GM19351 (cell line): ENCODE measurements around the gene FRG2C.
"Not testable (repeated sequence)": the region's sequence is repeated elsewhere in the genome, so short reads cannot be mapped to it uniquely, and the experiment has no call there.

Experiments
- ATAC-seq: cut with Tn5 transposase; IDR thresholded peaks from one replicate; pipeline ENCODE4 v1.9.1; 2021; ENCODE audit warnings: mild to moderate bottlenecking, moderate library complexity; ENCODE audit not compliant: unreplicated experiment

FRG2C gene

DNA sequence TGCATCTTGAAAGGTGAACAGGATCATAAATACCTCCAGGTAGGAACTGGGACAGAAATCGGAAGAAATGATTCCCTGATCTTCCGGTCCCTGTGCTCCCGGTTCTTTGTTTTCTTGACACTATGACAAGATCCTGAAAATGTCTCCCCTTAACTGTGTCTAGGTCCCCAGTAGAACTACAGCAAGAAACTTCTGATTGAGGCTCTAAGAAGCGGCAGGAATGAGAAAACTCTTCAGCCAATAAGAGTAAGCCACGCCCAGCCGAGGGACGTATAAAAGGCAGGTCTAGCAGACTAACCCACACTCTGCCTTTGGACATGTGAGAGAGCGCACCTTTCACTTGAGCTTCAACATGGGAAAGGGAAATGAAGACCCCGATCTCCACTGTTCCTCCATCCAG lies at the start of gene FRG2C:
Gene FRG2C, plus strand, starts transcription at position 301 of the 400 bp plus-strand sequence. Its CDS starts 52 bp downstream, at position 353.
- not testable (repeated sequence) for ATAC-seq

DNA sequence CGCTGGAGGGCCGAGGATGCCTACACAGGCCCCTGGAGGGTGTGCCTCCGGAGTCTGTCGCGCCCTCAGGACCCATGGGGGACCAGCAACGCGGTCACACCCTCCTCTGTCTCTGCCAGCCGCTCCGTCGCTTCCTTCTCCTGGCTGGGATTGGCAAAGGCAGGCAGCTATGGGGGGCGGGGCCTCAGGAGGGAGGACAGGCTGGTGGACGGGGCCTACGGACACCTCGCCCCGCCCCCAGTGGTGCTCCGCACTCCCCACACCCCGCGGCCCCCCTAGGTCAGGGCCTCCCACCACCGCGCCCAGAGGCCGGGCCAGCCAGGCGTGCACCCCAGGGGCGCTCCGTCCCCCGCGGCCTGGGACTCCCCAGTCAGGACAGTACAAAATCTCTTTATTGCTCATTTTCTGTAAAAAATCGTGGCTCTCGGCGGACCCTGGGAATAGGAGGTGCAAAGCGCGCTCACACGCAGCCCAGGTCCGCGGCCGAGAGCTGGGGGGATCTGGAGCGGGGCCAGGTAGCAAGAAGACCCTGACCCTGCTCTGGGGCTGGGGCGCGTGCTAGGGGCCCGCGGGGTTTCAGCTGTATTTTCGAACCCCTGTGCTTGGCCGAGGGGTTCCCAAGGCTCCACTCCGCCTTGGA lies 45.3 kb upstream of the FRG2C start:
- ATAC-seq = not testable (repeated sequence)

- not testable (repeated sequence) for ATAC-seq
Observed at GRCh38 chr3:75619481-75620031, 44.6 kb upstream of the FRG2C start.

DNA sequence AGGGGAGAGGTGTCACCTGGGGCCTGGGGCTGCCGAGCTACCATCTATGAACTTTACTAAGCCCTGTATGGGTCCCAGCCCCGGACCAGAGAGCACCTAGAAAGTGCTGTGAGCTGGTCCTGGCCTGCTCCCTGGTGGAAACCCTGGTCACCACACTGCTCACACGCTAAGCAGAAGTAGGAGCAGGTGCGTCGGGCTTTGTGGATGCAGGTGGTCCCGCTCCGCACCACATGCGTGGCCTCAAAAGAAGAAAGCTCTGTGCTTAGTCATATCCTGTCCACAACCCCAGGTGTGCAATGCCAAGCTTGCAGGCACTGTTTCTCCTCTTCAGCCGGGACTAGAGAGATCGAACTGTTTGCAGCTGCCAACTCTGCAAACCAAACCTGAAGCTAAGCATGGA lies 42.4 kb upstream of the FRG2C start:
- not testable (repeated sequence) for ATAC-seq

DNA sequence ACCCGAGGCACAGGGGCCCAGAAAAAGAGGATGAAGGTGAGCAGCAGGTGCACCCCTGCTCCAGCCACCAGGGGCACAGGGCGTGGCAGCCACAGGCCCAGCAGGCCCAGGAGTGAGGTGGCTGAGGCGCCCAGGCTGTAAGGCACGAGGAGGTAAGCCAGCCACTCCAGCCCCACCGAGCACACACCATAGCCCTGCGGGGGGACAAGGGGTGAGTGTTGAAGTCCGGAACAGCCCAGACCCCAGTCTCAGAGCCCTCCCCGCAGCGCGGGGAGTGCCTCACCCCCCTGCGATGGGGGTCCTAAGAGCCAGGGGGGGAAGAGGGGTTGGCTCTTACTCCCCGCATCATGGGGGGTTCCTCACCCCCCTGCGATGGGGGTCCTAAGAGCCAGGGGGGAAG lies 40.5 kb upstream of the FRG2C start:
- ATAC-seq = not testable (repeated sequence)

- not testable (repeated sequence) for ATAC-seq
Observed at GRCh38 chr3:75630887-75631535, 33.1 kb upstream of the FRG2C start.

DNA sequence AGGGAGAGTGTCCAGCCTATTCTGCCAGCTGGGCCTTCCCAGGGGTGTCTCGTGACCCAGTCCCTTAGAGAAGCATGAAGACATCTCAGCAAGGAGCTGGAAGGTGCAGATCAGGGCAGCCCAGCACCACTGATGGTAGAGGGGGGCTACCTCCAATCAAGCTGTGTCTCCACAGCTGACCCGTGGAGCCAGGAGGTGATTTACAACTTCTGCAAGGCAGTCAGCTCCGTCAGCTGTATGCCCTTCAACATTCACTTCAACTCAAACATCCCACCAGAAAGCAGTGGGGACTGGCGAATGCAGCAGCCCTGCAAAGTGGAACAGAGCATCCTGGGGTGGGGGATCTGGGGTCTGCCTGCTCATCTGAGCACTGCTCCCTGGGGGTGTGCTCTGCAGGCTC lies 32.6 kb upstream of the FRG2C start:
- no peak for ATAC-seq

DNA sequence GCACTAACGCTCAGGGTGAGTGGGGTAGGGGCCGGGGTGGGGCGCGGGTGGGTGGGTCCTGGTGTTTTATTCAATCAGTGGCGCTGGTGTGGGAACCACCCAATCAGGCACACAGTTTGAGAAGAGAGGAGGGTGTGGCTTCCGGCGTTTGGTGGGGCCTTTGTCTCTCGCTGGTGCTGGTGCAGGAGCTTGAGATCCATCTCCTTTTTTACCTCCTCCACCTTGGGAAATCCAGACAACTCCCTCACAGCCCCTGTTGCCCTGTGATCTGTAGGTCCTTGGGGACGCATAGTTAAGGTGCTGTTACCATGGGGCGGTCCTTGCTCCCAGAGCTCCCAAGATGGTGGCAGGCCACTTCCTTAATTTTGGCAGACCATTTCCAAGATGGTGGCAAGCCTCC lies 25.2 kb upstream of the FRG2C start:
- not testable (repeated sequence) for ATAC-seq

GRCh38 chr3:75641107-75641517 lies 23.0 kb upstream of the FRG2C start:
- not testable (repeated sequence) for ATAC-seq

DNA sequence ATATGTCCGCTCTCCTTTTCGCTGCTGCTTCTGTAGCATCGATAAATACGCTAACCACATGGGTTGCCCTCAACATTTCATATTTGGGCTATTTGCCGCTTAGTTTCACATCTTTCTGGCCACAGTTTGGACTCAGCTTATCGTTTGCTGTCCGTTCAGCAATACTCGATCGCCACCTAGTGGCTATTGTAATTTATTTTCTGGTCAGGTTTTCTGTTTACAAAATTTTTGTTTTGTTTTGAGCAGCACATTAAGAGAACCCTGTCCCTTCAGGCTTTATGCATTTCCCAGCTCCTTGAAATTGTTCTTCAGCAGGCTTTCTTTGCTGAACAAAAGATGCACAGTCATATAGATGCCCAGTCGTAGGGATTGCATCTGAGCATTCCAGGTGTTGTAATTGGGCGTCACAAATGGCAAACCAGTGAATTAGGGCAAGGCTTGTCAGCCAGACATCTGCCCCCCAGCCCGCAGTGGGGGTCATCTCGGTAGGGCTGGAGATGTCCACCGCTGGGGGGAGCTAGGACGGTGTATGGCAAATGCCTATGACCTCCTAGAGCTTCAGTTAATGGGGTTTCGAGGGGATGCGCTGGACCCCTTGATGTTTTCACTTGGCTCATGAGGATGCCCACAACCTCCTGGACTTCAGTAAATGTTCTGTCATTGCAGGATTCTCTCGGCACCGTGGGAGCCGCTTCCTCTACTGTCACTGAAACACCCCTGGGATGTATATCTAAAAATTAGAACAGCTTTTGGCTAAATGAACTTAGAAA lies 20.9 kb upstream of the FRG2C start:
- ATAC-seq = not testable (repeated sequence)

GRCh38 chr3:75645548-75645947 lies 18.6 kb upstream of the FRG2C start:
- not testable (repeated sequence) for ATAC-seq

DNA sequence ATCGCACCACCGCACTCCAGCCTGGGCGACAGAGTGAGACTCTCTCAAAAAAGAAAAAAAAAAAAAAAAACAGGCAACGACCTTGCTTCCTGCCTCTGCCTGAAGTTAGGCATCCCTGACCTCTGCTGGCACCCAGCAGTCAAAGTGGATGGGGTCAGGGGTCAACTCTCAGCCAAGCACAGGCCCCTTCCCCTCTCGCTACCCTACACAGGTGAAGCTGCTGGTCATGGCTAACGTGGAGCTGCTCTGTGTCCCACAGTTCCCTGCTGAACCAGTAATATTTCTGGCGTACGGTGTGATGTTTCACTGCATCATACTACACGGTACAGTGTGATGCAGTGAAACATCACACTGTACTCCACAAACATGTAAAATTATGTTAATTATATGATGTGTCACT lies 13.9 kb upstream of the FRG2C start:
- no peak for ATAC-seq

DNA sequence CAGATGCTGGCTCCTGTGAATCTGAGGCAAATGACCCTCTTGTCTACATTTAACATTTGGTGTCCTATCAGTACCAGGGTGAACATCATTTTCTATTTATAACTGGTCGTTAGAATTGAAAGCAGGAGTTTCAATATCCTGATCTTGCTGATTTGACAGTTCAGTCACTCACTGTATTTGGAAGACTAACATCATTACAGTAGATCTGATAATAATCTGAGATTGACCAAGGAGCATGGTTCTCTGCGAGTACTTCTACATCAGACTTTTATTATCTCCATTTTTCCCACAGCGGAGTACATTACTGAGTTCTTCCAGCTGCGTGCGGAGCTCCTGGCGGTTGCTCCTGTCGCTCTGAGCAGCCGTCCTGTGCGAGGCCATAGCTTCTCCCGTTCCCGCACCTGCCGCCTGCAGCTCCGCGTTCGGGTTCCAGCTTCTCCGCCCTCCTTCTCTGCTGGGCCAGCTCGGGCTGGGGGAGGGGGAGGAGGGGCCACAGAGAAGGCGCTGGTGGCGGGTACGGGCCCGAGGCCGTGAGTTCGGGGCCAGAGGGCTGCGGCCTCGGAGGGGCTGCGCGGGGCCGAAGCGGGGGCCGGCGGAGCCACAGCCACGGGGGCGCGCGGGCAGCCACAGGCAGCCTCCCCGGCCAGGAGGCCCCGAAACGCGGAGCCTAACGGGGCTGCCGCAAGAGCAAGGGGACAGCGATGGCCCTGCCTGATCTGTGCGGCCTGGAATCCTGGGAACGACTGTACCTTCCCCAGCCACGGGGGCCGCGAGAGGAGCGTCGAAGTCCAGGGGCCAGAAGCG lies 8.8 kb upstream of the FRG2C start:
- not testable (repeated sequence) for ATAC-seq

- ATAC-seq = not testable (repeated sequence)
Observed at GRCh38 chr3:75655956-75656355, 8.2 kb upstream of the FRG2C start.

DNA sequence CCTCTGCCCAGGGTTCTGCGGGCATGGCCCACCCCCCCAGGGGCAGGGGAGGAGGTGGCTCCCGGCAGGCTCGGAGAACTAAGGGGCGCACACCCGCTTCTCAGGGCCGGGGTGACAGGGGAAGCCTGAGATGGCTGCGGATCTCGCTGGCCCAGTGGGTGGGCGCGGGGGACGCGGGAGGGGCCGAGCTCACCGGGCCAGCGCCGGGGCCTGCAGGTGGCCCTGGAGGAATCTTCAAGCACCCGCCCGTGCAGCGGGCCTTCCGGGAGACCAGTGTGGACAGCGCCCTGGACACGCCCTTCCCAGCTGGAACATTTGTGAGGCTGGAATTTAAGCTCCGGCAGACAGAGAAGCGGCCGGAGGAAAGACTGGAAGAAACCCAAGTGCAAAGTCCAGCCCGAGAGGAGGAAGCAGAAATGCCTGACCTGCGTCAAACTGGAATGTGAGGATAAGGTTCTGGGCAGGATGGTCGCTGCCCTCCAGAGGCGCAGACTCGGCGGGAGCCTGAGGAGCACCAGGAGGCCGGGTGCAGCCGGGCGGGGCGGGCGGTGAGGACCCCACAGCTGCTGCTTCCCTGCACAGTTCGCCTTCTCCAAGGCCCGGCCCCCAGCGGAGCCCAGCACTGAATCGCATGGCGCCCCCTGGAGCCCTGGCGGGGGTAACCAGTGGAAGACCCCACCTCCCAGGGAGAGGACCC lies 5.6 kb upstream of the FRG2C start:
- ATAC-seq = not testable (repeated sequence)

GRCh38 chr3:75659108-75659433 lies 5.1 kb upstream of the FRG2C start:
- not testable (repeated sequence) for ATAC-seq

- not testable (repeated sequence) for ATAC-seq
Observed at GRCh38 chr3:75665626-75666025, 1.5 kb downstream of the FRG2C start.

- not testable (repeated sequence) for ATAC-seq
Observed at GRCh38 chr3:75667757-75668701, 3.9 kb downstream of the FRG2C start.

DNA sequence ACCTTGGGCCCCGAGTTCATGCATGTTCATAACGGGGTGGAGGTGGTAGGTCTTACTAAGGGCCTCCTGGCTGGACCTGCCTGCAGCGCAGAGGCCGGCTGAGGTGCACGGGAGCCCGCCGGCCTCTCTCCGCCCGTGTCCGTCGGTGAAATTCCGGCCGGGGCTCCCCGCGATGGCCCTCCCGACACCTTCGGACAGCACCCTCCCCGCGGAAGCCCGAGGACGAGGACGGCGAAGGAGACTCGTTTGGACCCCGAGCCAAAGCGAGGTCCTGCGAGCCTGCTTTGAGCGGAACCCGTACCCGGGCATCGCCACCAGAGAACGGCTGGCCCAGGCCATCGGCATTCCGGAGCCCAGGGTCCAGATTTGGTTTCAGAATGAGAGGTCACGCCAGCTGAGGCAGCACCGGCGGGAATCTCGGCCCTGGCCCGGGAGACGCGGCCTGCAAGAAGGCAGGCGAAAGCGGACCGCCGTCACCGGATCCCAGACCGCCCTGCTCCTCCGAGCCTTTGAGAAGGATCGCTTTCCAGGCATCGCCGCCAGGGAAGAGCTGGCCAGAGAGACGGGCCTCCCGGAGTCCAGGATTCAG lies 4.7 kb downstream of the FRG2C start:
- not testable (repeated sequence) for ATAC-seq
